Neural progenitor cell (in vitro differentiated cells): ENCODE data around the gene LUZP1.

Source experiments
- EZH2 ChIP-seq: fragments of 200-600 bp; sonication (generic); IDR thresholded peaks from 2 replicates; pipeline ENCODE4 v1.6.1; 2017; ENCODE audit warnings: antibody characterized with exemption, mild to moderate bottlenecking, moderate library complexity
- EZH2phosphoT487 ChIP-seq: fragments of 200-600 bp; sonication (generic); IDR thresholded peaks from 2 replicates; pipeline ENCODE4 v1.6.1; 2017; ENCODE audit warnings: antibody characterized with exemption
- TF ChIP-seq, protein P1 (sequence below): fragments of 200-600 bp; sonication (generic); IDR thresholded peaks from 2 replicates; pipeline ENCODE4 v1.5.1; 2017; ENCODE audit warnings: antibody characterized with exemption, mild to moderate bottlenecking

DNA sequence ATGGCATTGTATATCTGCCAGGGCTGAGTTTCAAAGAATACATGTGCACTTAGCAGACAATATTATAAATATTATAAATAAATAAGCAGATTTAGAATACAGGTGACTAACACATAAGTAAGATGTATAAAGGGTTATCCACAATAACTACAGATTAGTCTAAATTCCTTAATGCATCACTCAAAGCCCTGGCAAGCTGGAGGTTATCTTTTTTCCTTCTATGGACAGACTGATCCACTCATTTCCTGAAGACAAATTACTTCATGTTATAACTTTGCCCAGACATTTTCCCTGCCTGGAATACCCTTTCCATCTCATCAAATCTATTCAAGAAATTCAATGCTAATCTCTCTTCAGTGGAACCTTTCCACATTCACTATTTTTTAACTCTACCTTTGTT lies 38.8 kb downstream of the LUZP1 start:
- TF ChIP-seq, protein P1, sequence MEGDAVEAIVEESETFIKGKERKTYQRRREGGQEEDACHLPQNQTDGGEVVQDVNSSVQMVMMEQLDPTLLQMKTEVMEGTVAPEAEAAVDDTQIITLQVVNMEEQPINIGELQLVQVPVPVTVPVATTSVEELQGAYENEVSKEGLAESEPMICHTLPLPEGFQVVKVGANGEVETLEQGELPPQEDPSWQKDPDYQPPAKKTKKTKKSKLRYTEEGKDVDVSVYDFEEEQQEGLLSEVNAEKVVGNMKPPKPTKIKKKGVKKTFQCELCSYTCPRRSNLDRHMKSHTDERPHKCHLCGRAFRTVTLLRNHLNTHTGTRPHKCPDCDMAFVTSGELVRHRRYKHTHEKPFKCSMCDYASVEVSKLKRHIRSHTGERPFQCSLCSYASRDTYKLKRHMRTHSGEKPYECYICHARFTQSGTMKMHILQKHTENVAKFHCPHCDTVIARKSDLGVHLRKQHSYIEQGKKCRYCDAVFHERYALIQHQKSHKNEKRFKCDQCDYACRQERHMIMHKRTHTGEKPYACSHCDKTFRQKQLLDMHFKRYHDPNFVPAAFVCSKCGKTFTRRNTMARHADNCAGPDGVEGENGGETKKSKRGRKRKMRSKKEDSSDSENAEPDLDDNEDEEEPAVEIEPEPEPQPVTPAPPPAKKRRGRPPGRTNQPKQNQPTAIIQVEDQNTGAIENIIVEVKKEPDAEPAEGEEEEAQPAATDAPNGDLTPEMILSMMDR, result no peak
- no peak for TF ChIP-seq EZH2
- no peak for TF ChIP-seq EZH2phosphoT487
